PC-9 (cell line): ENCODE measurements around the gene LMBR1L. TPM values are rescaled to one million over a fixed set of nuclear protein-coding genes. Genes with fewer than 3 reads are reported as not detected.

Experiments used
- BruUV-seq: library from RNA; stranded (reverse); fragments of 400-500 nt; replicated peaks from 2 replicates; lab custom pipeline; 2021; lab: Mats Ljungman, UMichigan
- CTCF ChIA-PET: fragments of 300-600 bp; sonication (Branson Sonifier 250); formaldehyde crosslinking; loops from one replicate; lab custom pipeline; 2022; ENCODE audit warnings: antibody characterized with exemption; lab: Charles Lee
- POLR2A ChIA-PET: fragments of 300-600 bp; sonication (Branson Sonifier 250); formaldehyde crosslinking; loops from one replicate; lab custom pipeline; 2022; ENCODE audit warnings: antibody characterized with exemption; ENCODE audit not compliant: unreplicated experiment; lab: Charles Lee
- DNase-seq, 2 experiments: peaks; one replicate each; pipeline versions ENCODE4 v3.0.0 to v3.0.0-alpha.2; 2015 to 2022; ENCODE audit warnings: mixed read lengths in 1 of 2
- H2AFZ ChIP-seq: fragments of 200-600 bp; sonication (generic); 2 replicates; pipeline ENCODE4 v1.8.1; 2017; ENCODE audit warnings: antibody characterized with exemption
- H3F3A ChIP-seq: fragments of 200-600 bp; sonication (generic); 2 replicates; pipeline ENCODE4 v1.8.1; 2017; ENCODE audit warnings: antibody characterized with exemption, mild to moderate bottlenecking, low read depth; ENCODE audit not compliant: insufficient read depth
- H3K27ac ChIP-seq: fragments of 200-600 bp; sonication (generic); 2 replicates; pipeline ENCODE4 v1.6.1; 2016; ENCODE audit warnings: mixed run types
- H3K27me3 ChIP-seq: fragments of 200-600 bp; sonication (generic); 2 replicates; pipeline ENCODE4 v1.6.1; 2016; ENCODE audit warnings: low read depth, mixed run types; ENCODE audit not compliant: insufficient read depth
- H3K36me3 ChIP-seq: fragments of 200-600 bp; sonication (generic); 2 replicates; pipeline ENCODE4 v1.6.1; 2016; ENCODE audit warnings: low read depth, mixed run types
- H3K4me1 ChIP-seq: fragments of 200-600 bp; sonication (generic); replicated peaks from 2 replicates; pipeline ENCODE4 v1.6.1; 2016; ENCODE audit warnings: mixed run types; ENCODE audit not compliant: insufficient read depth
- H3K4me2 ChIP-seq: fragments of 200-600 bp; sonication (generic); 2 replicates; pipeline ENCODE4 v1.6.1; 2017; ENCODE audit warnings: mixed run types
- H3K4me3 ChIP-seq: fragments of 200-600 bp; sonication (generic); 2 replicates; pipeline ENCODE4 v1.6.1; 2016; ENCODE audit warnings: mixed run types
- H3K79me2 ChIP-seq: fragments of 200-600 bp; sonication (generic); 2 replicates; pipeline ENCODE4 v1.6.1; 2017; ENCODE audit warnings: low read depth, mixed run types
- H3K9me2 ChIP-seq: fragments of 200-600 bp; sonication (generic); 2 replicates; pipeline ENCODE4 v1.8.1; 2017; ENCODE audit warnings: mild to moderate bottlenecking; ENCODE audit not compliant: insufficient read depth
- H3K9me3 ChIP-seq: fragments of 200-600 bp; sonication (generic); 2 replicates; pipeline ENCODE4 v1.8.1; 2016; ENCODE audit warnings: low read depth; ENCODE audit not compliant: insufficient read depth
- H4K20me1 ChIP-seq: fragments of 200-600 bp; sonication (generic); 2 replicates; pipeline ENCODE4 v1.8.1; 2017; ENCODE audit not compliant: insufficient read depth
- CTCF ChIP-seq: fragments of 200-600 bp; sonication (generic); conservative IDR thresholded peaks from 2 replicates; pipeline ENCODE4 v1.6.1; 2017; ENCODE audit warnings: mixed run types, antibody characterized with exemption, mild to moderate bottlenecking, moderate library complexity
- EZH2 ChIP-seq: fragments of 200-600 bp; sonication (generic); IDR thresholded peaks from 2 replicates; pipeline ENCODE4 v1.8.0; 2017; ENCODE audit warnings: antibody characterized with exemption, low read depth
- intact Hi-C: fragments of 100-400 bp; cut with micrococcal nuclease; formaldehyde crosslinking; loops from one replicate; pipeline ENCODE4 v1.10.0; 2022; ENCODE audit not compliant: unreplicated experiment
- total RNA-seq: library from RNA; stranded (reverse); gene quantifications from 2 replicates; pipeline ENCODE4 v1.2.3, GENCODE V29; 2021

The LMBR1L gene
- total RNA-seq, 1 experiment from 2014 or later, result 53.9 TPM

GRCh38 chr12:49069507-49070346 is 40.9 kb downstream of the LMBR1L start, which contains the start of gene RHEBL1:
Gene RHEBL1 (minus strand): TSS chr12:49069979. CDS start chr12:49069785, 194 bp downstream.
- H3K4me1 ChIP-seq, result peaks cover 8% of the 10 kb centered on the region; the same call in 1 of the 2 replicates
- POLR2A ChIA-PET, result interaction anchor here (0.6 to 0.8 kb wide), 4 partner anchors 18 to 719 kb away, joined by 3 to 4 read pairs (median 4); partner anchors contain the start of gene ZNF641
- CTCF ChIA-PET, result interaction anchor here (0.5 to 1.4 kb wide), 8 partner anchors 16 to 165 kb away, joined by 3 to 13 read pairs (median 3); partner anchors contain the start of gene DHH
- no TSS peak for BruUV-seq
- peak within 1 kb of the TSS; percentile 97 for H2AFZ ChIP-seq
- no peaks in the 10 kb centered on the region for H3K36me3 ChIP-seq
- peak; percentile 88 to 98 for DNase-seq
- H3K4me3 ChIP-seq, result peak within 1 kb of the TSS; percentile 95
- no peaks in the 10 kb centered on the region for H3K9me2 ChIP-seq
- H3K27ac ChIP-seq, result peak within 1 kb of the TSS; percentile 39; the same call in 1 of the 2 replicates
- peak within 1 kb of the TSS; percentile 92 for H3K4me2 ChIP-seq
- intact Hi-C loops, result loop anchor here (1.0 to 10.0 kb wide), 3 partner anchors 19 to 195 kb away; partner anchors contain the start of genes LMBR1L and TUBA1C
- TF ChIP-seq CTCF, result no peak; the same call in 1 of the 2 replicates
- TF ChIP-seq EZH2, result no peak
- no peaks in the 10 kb centered on the region for H3K79me2 ChIP-seq
- peaks cover 13% of the 10 kb centered on the region; the same call in 1 of the 2 replicates for H3F3A ChIP-seq
- H3K9me3 ChIP-seq, result no peaks in the 10 kb centered on the region
- no peaks in the 10 kb centered on the region for H3K27me3 ChIP-seq
- H4K20me1 ChIP-seq, result no peaks in the 10 kb centered on the region

- Histone ChIP-seq H3K79me2 (no peaks in the 10 kb centered on the region), H3K4me2 (peak overlapping the region; percentile 92), H2AFZ (peak overlapping the region; percentile 97), H3K4me3 (peak overlapping the region; percentile 95), H3K36me3 (no peaks in the 10 kb centered on the region), H4K20me1 (no peaks in the 10 kb centered on the region), H3K4me1 (peaks cover 8% of the 10 kb centered on the region; the same call in 1 of the 2 replicates), H3K9me2 (no peaks in the 10 kb centered on the region), H3F3A (peaks cover 13% of the 10 kb centered on the region; the same call in 1 of the 2 replicates), H3K27me3 (no peaks in the 10 kb centered on the region), H3K9me3 (no peaks in the 10 kb centered on the region), H3K27ac (peak overlapping the region; percentile 39; the same call in 1 of the 2 replicates)
- DNase-seq, result no peak
- BruUV-seq, result no TSS peak
- ChIA-PET POLR2A (no interaction called here), CTCF (interaction anchor here (0.5 to 1.4 kb wide), 2 partner anchors 19 to 26 kb away, joined by 3 to 13 read pairs; partner anchors contain the start of gene DHH)
- intact Hi-C loops, result loop anchor here (10.0 kb wide), 1 partner anchor 196 kb away; the partner anchor contains the start of gene TUBA1C
- no peak for TF ChIP-seq CTCF
- TF ChIP-seq EZH2, result no peak
Observed at GRCh38 chr12:49068879-49069506, 41.7 kb downstream of the LMBR1L start.

GRCh38 chr12:49066120-49066519 is 44.5 kb downstream of the LMBR1L start:
- DNase-seq, result no peak
- H3K27me3 ChIP-seq, result no peaks in the 10 kb centered on the region
- no peaks in the 10 kb centered on the region for H3K36me3 ChIP-seq
- no peaks in the 10 kb centered on the region for H4K20me1 ChIP-seq
- H3F3A ChIP-seq, result peaks cover 11% of the 10 kb centered on the region; the same call in 1 of the 2 replicates
- H3K79me2 ChIP-seq, result peaks cover 4% of the 10 kb centered on the region; the same call in 1 of the 2 replicates
- no TSS peak for BruUV-seq
- no peak overlapping the region for H2AFZ ChIP-seq
- POLR2A ChIA-PET, result interaction anchor here (0.6 kb wide), 2 partner anchors 55 to 201 kb away, joined by 7 to 8 read pairs; no protein-coding TSS in a partner anchor
- H3K4me1 ChIP-seq, result peaks cover 16% of the 10 kb centered on the region
- CTCF ChIA-PET, result interaction anchor here (0.7 kb wide), 1 partner anchor 53 kb away, joined by 3 read pairs; no protein-coding TSS in a partner anchor
- intact Hi-C loops, result loop anchor here (10.0 kb wide), 1 partner anchor 199 kb away; the partner anchor contains the start of gene TUBA1C
- no peaks in the 10 kb centered on the region for H3K9me2 ChIP-seq
- no peak overlapping the region for H3K4me3 ChIP-seq
- no peak for TF ChIP-seq EZH2
- TF ChIP-seq CTCF, result no peak
- no peaks in the 10 kb centered on the region for H3K9me3 ChIP-seq
- no peak overlapping the region for H3K27ac ChIP-seq
- H3K4me2 ChIP-seq, result no peak overlapping the region
